Measurements from ENCODE around the gene EFCAB12.
A peak's percentile ranks its signal among the peaks of the same experiment; 100 is the strongest.

The EFCAB12 gene

GRCh38 chr3:129425213-129425612, 3.2 kb downstream of the EFCAB12 start:
- H3K27me3 ChIP-seq (ENCODE audit: insufficient read depth, poor library complexity, severe bottlenecking), result no peaks in the 10 kb centered on the region
- no peak overlapping the region for H3K4me3 ChIP-seq (replicated peaks; ENCODE audit: insufficient read depth, low read length)
- no peak for DNase-seq (ENCODE audit: low read depth in 1 of 2, low spot score in 1 of 2)
- TF ChIP-seq, protein P1, sequence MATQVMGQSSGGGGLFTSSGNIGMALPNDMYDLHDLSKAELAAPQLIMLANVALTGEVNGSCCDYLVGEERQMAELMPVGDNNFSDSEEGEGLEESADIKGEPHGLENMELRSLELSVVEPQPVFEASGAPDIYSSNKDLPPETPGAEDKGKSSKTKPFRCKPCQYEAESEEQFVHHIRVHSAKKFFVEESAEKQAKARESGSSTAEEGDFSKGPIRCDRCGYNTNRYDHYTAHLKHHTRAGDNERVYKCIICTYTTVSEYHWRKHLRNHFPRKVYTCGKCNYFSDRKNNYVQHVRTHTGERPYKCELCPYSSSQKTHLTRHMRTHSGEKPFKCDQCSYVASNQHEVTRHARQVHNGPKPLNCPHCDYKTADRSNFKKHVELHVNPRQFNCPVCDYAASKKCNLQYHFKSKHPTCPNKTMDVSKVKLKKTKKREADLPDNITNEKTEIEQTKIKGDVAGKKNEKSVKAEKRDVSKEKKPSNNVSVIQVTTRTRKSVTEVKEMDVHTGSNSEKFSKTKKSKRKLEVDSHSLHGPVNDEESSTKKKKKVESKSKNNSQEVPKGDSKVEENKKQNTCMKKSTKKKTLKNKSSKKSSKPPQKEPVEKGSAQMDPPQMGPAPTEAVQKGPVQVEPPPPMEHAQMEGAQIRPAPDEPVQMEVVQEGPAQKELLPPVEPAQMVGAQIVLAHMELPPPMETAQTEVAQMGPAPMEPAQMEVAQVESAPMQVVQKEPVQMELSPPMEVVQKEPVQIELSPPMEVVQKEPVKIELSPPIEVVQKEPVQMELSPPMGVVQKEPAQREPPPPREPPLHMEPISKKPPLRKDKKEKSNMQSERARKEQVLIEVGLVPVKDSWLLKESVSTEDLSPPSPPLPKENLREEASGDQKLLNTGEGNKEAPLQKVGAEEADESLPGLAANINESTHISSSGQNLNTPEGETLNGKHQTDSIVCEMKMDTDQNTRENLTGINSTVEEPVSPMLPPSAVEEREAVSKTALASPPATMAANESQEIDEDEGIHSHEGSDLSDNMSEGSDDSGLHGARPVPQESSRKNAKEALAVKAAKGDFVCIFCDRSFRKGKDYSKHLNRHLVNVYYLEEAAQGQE (IDR thresholded peaks at IDR 0.05; ENCODE audit: insufficient replicate concordance, low read depth), result no peak
- TF ChIP-seq SPI1 (IDR thresholded peaks at IDR 0.05; ENCODE audit: borderline replicate concordance, low read depth) (no peak), POLR2AphosphoS5 (IDR thresholded peaks at IDR 0.05; ENCODE audit: low read depth) (no peak), GABPA (IDR thresholded peaks at IDR 0.05; ENCODE audit: low read depth) (no peak)
- TF ChIP-seq, protein P2, sequence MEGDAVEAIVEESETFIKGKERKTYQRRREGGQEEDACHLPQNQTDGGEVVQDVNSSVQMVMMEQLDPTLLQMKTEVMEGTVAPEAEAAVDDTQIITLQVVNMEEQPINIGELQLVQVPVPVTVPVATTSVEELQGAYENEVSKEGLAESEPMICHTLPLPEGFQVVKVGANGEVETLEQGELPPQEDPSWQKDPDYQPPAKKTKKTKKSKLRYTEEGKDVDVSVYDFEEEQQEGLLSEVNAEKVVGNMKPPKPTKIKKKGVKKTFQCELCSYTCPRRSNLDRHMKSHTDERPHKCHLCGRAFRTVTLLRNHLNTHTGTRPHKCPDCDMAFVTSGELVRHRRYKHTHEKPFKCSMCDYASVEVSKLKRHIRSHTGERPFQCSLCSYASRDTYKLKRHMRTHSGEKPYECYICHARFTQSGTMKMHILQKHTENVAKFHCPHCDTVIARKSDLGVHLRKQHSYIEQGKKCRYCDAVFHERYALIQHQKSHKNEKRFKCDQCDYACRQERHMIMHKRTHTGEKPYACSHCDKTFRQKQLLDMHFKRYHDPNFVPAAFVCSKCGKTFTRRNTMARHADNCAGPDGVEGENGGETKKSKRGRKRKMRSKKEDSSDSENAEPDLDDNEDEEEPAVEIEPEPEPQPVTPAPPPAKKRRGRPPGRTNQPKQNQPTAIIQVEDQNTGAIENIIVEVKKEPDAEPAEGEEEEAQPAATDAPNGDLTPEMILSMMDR (IDR thresholded peaks at IDR 0.05; ENCODE audit: insufficient read depth, low read length), result no peak
- H3K27ac ChIP-seq (replicated peaks), result no peak overlapping the region

DNA sequence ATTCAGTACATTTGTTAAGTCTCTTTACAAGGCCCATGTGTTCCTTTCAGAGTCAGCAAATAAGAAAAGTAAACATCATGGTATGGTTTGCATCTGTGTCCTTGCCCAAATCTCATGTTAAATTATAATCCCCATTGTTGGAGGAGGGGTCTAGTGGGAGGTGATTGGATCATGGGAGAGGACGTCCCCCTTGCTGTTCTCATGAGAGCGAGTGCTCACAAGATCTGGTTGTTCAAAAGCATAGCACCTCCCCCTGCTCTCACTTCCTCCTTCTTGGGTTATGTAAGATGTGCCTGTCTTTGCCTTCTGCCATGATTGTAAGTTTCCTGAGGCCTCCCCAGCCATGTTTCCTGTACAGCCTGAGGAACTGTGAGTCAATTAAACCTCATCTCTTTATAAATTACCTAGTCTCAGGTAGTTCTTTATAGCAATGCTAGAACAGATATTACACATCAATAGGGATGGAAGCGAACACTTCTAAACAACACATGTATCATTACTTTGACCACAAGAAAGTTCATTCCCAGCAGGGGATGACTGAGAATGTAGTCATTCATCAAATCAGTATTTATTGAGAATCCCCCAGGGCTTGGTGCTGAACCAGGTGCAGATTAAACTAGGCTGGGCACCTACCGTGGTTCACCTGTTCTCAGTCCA, 4.1 kb downstream of the EFCAB12 start:
- no peak overlapping the region for H3K4me3 ChIP-seq (replicated peaks; ENCODE audit: insufficient read depth, low read length)
- TF ChIP-seq POLR2AphosphoS5 (IDR thresholded peaks at IDR 0.05; ENCODE audit: low read depth) (peak; percentile 27; the same call in 1 of the 2 replicates), SPI1 (IDR thresholded peaks at IDR 0.05; ENCODE audit: borderline replicate concordance, low read depth) (peak; percentile 95), GABPA (IDR thresholded peaks at IDR 0.05; ENCODE audit: low read depth) (no peak)
- TF ChIP-seq, protein P2 (IDR thresholded peaks at IDR 0.05; ENCODE audit: insufficient read depth, low read length), result no peak
- TF ChIP-seq, protein P1 (IDR thresholded peaks at IDR 0.05; ENCODE audit: insufficient replicate concordance, low read depth), result no peak
- DNase-seq (ENCODE audit: low read depth in 1 of 2, low spot score in 1 of 2), result peak; percentile 84 to 89
- no peaks in the 10 kb centered on the region for H3K27me3 ChIP-seq (ENCODE audit: insufficient read depth, poor library complexity, severe bottlenecking)
- peak overlapping the region; percentile 64 for H3K27ac ChIP-seq (replicated peaks)

GRCh38 chr3:129422897-129423296, 5.5 kb downstream of the EFCAB12 start:
- Histone ChIP-seq H3K4me3 (replicated peaks; ENCODE audit: insufficient read depth, low read length) (no peak overlapping the region), H3K27me3 (ENCODE audit: insufficient read depth, poor library complexity, severe bottlenecking) (no peaks in the 10 kb centered on the region), H3K27ac (replicated peaks) (no peak overlapping the region)
- TF ChIP-seq SPI1 (IDR thresholded peaks at IDR 0.05; ENCODE audit: borderline replicate concordance, low read depth), result no peak
- TF ChIP-seq, protein P2 (IDR thresholded peaks at IDR 0.05; ENCODE audit: insufficient read depth, low read length), result no peak
- TF ChIP-seq POLR2AphosphoS5 (IDR thresholded peaks at IDR 0.05; ENCODE audit: low read depth), result no peak
- TF ChIP-seq, protein P1 (IDR thresholded peaks at IDR 0.05; ENCODE audit: insufficient replicate concordance, low read depth), result no peak
- TF ChIP-seq GABPA (IDR thresholded peaks at IDR 0.05; ENCODE audit: low read depth), result no peak
- DNase-seq (ENCODE audit: low read depth in 1 of 2, low spot score in 1 of 2), result no peak
